Activated T-cell treated with anti-CD3 and anti-CD28 coated beads for 48 hours (primary cell): ENCODE data around the gene PLEKHA6.
A peak's percentile ranks its signal among the peaks of the same experiment; 100 is the strongest.

Source experiments
- DNase-seq: peaks from one replicate; pipeline ENCODE4 v3.0.0-alpha.2; 2020; ENCODE audit warnings: low read depth

PLEKHA6 gene

GRCh38 chr1:204213668-204214662, 145.8 kb downstream of the PLEKHA6 start, which contains the start of gene GOLT1A:
TSS of gene GOLT1A (minus strand) at chr1:204213988. CDS start at chr1:204213906, 82 bp downstream.
- peak; percentile 37 for DNase-seq

- no peak for DNase-seq
These were observed 147.0 kb downstream of the PLEKHA6 start for GRCh38 chr1:204212715-204213114.

- DNase-seq = no peak
These were observed 148.7 kb downstream of the PLEKHA6 start for GRCh38 chr1:204211046-204211445.

GRCh38 chr1:204207136-204207616, 152.6 kb downstream of the PLEKHA6 start:
- DNase-seq = peak; percentile 73

- no peak for DNase-seq
These were observed 153.6 kb downstream of the PLEKHA6 start for GRCh38 chr1:204206121-204206520.

GRCh38 chr1:204205486-204205885, 154.2 kb downstream of the PLEKHA6 start:
- DNase-seq = no peak

GRCh38 chr1:204204944-204205343, 154.8 kb downstream of the PLEKHA6 start:
- no peak for DNase-seq

- DNase-seq = no peak
These were observed 156.4 kb downstream of the PLEKHA6 start for GRCh38 chr1:204203206-204203767.

- DNase-seq = no peak
These were observed 157.2 kb downstream of the PLEKHA6 start for GRCh38 chr1:204202481-204202880.

GRCh38 chr1:204201348-204202040, 158.2 kb downstream of the PLEKHA6 start:
- no peak for DNase-seq

GRCh38 chr1:204199579-204199978, 160.2 kb downstream of the PLEKHA6 start:
- no peak for DNase-seq

- no peak for DNase-seq
These were observed 161.1 kb downstream of the PLEKHA6 start for GRCh38 chr1:204198348-204199340.

- DNase-seq = no peak
These were observed 162.7 kb downstream of the PLEKHA6 start for GRCh38 chr1:204197068-204197467.

- no peak for DNase-seq
These were observed 163.5 kb downstream of the PLEKHA6 start, which contains the start of gene KISS1 for GRCh38 chr1:204196068-204196795. TSS of gene KISS1 (minus strand) at chr1:204196491. CDS start at chr1:204192876, 3,615 bp downstream.

- no peak for DNase-seq
These were observed 165.0 kb downstream of the PLEKHA6 start for GRCh38 chr1:204194771-204195170.

GRCh38 chr1:204194080-204194479, 165.6 kb downstream of the PLEKHA6 start:
- DNase-seq = no peak

- DNase-seq = no peak
These were observed 167.0 kb downstream of the PLEKHA6 start for GRCh38 chr1:204192589-204193352.

GRCh38 chr1:204192046-204192445, 167.7 kb downstream of the PLEKHA6 start:
- DNase-seq = no peak

GRCh38 chr1:204191456-204191855, 168.3 kb downstream of the PLEKHA6 start:
- no peak for DNase-seq
